Lung (tissue), 12 donors: ENCODE measurements around the gene UAP1. TPM values are rescaled to one million over a fixed set of nuclear protein-coding genes. Genes with fewer than 3 reads are reported as not detected.

ENCODE experiments used
- ATAC-seq: fragments of 200-7000 bp; cut with Tn5 transposase; one replicate; pipeline ENCODE4 v1.9.1; 2020; ENCODE audit warnings: moderate number of reproducible peaks; ENCODE audit not compliant: insufficient read depth, low FRiP score
- DNase-seq, 3 donors: peaks; one replicate each; pipeline ENCODE4 v3.0.0-alpha.2; 2013 to 2017
- H3K27ac ChIP-seq, 2 donors: one replicate each; pipeline ENCODE4 v1.5.1; 2013; ENCODE audit warnings: mild to moderate bottlenecking in 2 of 2, moderate library complexity in 2 of 2, control low read depth in 1 of 2, inconsistent platforms in 1 of 2, low read depth in 1 of 2, low read length in 1 of 2
- H3K27me3 ChIP-seq, 3 donors: one replicate each; pipeline ENCODE4 v1.5.1; 2013; ENCODE audit warnings: low read length in 2 of 3; ENCODE audit not compliant: control insufficient read depth in 3 of 3, insufficient read depth in 3 of 3
- H3K36me3 ChIP-seq, 4 donors: one replicate each; pipeline ENCODE4 v1.5.1; 2013; ENCODE audit warnings: low read length in 4 of 4, mild to moderate bottlenecking in 1 of 4, moderate library complexity in 1 of 4; ENCODE audit not compliant: control insufficient read depth in 4 of 4, insufficient read depth in 4 of 4
- H3K4me1 ChIP-seq, 5 donors: one replicate each; pipeline ENCODE4 v1.5.1; 2013; ENCODE audit warnings: low read length in 5 of 5, mild to moderate bottlenecking in 2 of 5, moderate library complexity in 1 of 5; ENCODE audit not compliant: control insufficient read depth in 5 of 5, insufficient read depth in 5 of 5
- H3K4me3 ChIP-seq: one replicate; pipeline ENCODE4 v1.5.1; 2013; ENCODE audit warnings: mild to moderate bottlenecking, control low read depth, moderate library complexity
- H3K9ac ChIP-seq, 2 donors: one replicate each; pipeline ENCODE4 v1.5.1; 2013; ENCODE audit warnings: low read length in 2 of 2, control low read depth in 1 of 2; ENCODE audit not compliant: insufficient read depth in 1 of 2
- H3K9me3 ChIP-seq, 4 donors: one replicate each; pipeline ENCODE4 v1.5.1; 2013; ENCODE audit warnings: low read length in 3 of 4, mild to moderate bottlenecking in 1 of 4, moderate library complexity in 1 of 4; ENCODE audit not compliant: control insufficient read depth in 4 of 4, insufficient read depth in 3 of 4
- CTCF ChIP-seq: IDR thresholded peaks from 2 replicates; pipeline ENCODE4 v1.5.1; 2012; ENCODE audit warnings: mild to moderate bottlenecking; ENCODE audit errors: control extremely low read depth, extremely low read depth
- WGBS, 2 donors: extraction: QIAGEN DNeasy Blood & Tissue Kit; methylation state at CpG; one replicate each; pipeline ENCODE4 v1.1.7; 2013; 5-methylcytosine and 5-hydroxymethylcytosine counted together
- polyA plus RNA-seq, 2 donors: library from polyadenylated mRNA; stranded (reverse); fragments of 200-250 nt; gene quantifications; one replicate each; pipeline ENCODE4 v1.2.1, GENCODE V29; 2013
- total RNA-seq, 2 donors: library from RNA; depleted of rRNA in 1 of 2; stranded (reverse); fragments of >200 nt in 1 of 2; gene quantifications; one replicate each; pipeline ENCODE4 v1.2.1, GENCODE V29; 2014 to 2021
- donor health status: control.
- donor health status: control.
- donor health status: Bipolar disorder and iron deficiency.
- donor health status: healthy.
- donor health status: DM: yes; HTN: yes; CAD: no.

Gene UAP1
- total and polyA plus RNA-seq, 4 donors, result 34.7 to 43.4 (median 39.2) TPM

GRCh38 chr1:162626761-162627160 is 65.2 kb downstream of the UAP1 start:
- TF ChIP-seq CTCF, result no peak
- Histone ChIP-seq H3K27ac (peak overlapping the region in 1 of 2 donors; percentile 27), H3K9me3 (no peaks in the 10 kb centered on the region), H3K27me3 (no peaks in the 10 kb centered on the region), H3K4me1 (peaks cover 0 to 44% (median 5%) of the 10 kb centered on the region in 5 donors), H3K4me3 (no peak overlapping the region), H3K36me3 (no peaks in the 10 kb centered on the region), H3K9ac (peak overlapping the region in 1 of 2 donors; percentile 73)
- DNase-seq (peak in 1 of 3 donors; percentile 25), ATAC-seq (no peak)
- WGBS, 2 donors, result 24 to 50% methylated on average over 2 of the region's 2 CpGs

- 63 to 65% methylated on average over 3 of the region's 3 CpGs for WGBS, 2 donors
- Histone ChIP-seq H3K27ac (no peak overlapping the region), H3K9me3 (no peaks in the 10 kb centered on the region), H3K27me3 (no peaks in the 10 kb centered on the region), H3K36me3 (no peaks in the 10 kb centered on the region), H3K9ac (no peak overlapping the region), H3K4me1 (peaks cover 0 to 45% (median 6%) of the 10 kb centered on the region in 5 donors), H3K4me3 (no peak overlapping the region)
- DNase-seq (peak in 2 of 3 donors; percentile 35 to 36), ATAC-seq (no peak)
- no peak for TF ChIP-seq CTCF
Measured at GRCh38 chr1:162627662-162628296, 66.3 kb downstream of the UAP1 start.

- ATAC-seq, result no peak
- no peak for TF ChIP-seq CTCF
Measured at GRCh38 chr1:162629077-162629627, 67.6 kb downstream of the UAP1 start.

More at GRCh38 chr1:162629077-162629627, 67.6 kb downstream of the UAP1 start:
- H3K4me1 ChIP-seq, result peaks cover 0 to 49% (median 6%) of the 10 kb centered on the region in 5 donors
- H3K36me3 ChIP-seq, result no peaks in the 10 kb centered on the region
- no peaks in the 10 kb centered on the region for H3K9me3 ChIP-seq
- no peak overlapping the region for H3K9ac ChIP-seq
- WGBS, 2 donors, result 97 to 99% methylated on average over 3 of the region's 3 CpGs
- DNase-seq, result no peak
- H3K27me3 ChIP-seq, result no peaks in the 10 kb centered on the region
- no peak overlapping the region for H3K4me3 ChIP-seq
- H3K27ac ChIP-seq, result peak overlapping the region in 1 of 2 donors; percentile 6
